ELR (cell line): ENCODE data around the gene B4GALNT1.
"Not testable (repeated sequence)": the region's sequence is repeated elsewhere in the genome, so short reads cannot be mapped to it uniquely, and the experiment has no call there.

Experiments
- DNase-seq: peaks from one replicate; pipeline ENCODE4 v3.0.0-alpha.2; 2015; ENCODE audit warnings: low read depth

The B4GALNT1 gene

GRCh38 chr12:57609101-57609780 is 23.8 kb downstream of the B4GALNT1 start:
- DNase-seq, result no peak

DNA sequence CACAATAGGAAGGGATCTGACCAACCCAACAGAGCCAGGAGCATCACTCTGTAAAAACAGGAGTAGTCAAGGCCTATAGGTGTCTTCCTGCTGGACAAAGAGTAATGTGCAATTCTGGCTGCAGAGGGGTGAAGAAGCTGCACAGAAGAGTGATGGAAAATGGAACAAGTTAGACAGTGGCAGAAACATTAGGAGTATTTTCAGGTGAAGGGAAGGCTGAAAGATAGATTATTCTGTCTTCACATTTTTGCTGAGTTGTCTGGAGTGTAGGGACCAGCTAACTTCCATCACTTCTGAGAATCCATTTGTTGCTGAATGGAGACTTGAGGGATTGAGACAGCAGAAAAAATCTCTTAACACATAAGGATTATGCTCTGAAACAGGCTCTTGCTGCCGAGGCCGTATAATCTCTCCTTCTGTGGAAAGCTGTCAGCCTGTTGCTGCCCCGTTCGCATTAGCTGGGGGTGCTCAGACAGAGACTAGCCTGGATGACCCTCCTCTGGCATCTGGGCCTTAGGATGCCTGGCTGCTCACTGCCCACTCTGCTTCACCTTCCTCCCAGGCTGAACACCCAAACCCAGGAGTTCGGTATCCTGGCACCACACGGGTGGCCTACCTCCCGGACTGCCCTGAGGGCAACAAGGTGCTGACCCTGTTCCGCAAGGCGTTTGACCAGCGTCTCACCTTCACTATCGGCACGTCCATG is 24.9 kb downstream of the B4GALNT1 start:
- DNase-seq, result no peak

- DNase-seq, result no peak
Observed at GRCh38 chr12:57606821-57607220, 26.2 kb downstream of the B4GALNT1 start.

DNA sequence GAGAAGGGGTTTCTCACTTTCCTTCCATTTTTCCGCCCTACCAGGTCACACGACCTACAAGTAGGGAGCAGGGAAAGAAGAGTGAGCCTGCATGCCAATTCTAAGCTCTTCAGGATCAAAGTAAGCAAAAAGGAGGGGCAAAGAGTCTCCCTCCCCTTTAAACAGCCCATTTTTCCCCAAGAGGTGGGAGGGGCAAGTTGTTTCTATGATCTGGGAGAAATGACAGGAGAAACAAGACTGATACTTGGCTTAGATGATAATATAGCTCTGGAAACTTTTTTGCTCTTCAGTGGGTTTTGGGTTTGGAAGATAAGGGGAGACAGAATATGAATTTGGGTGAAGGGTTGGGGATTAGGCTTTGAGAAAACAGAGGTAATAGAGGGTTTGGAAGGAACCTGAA is 26.6 kb downstream of the B4GALNT1 start:
- DNase-seq, result no peak

- no peak for DNase-seq
Observed at GRCh38 chr12:57605811-57606311, 27.1 kb downstream of the B4GALNT1 start.

GRCh38 chr12:57604992-57605810 is 27.8 kb downstream of the B4GALNT1 start:
- peak; percentile 42 for DNase-seq

DNA sequence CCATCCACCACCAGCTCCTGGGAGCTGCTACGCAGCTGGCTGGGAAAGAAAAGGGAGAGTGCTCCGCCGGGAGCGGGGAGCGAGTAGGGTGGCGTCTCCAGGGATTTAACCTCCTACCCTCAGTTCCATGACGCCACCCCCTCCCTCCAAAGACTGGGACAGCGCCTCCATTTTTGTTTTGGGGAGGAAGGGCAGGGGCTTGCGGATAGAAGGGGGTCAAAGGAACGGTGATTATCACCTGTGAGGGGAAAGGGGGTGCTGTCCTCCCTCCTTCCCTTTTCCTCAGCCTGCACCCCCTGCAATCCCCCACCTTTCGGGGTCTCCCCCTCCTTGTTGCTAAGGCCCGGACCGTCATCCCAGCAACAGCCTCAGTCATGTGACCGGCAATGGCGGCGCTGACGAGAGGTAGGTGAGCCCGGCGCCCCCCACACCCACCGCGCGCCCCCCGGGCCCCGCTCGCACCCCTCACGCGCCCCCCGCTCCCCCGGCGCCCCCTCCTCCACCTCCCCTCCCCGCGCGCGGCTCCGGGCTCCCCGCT is 28.5 kb downstream of the B4GALNT1 start, which contains the start of gene DTX3:
Gene DTX3 (plus strand): TSS at position 371 of the 538 bp plus-strand sequence. CDS start 1,694 bp downstream, outside the sequence.
- DNase-seq, result peak; percentile 57

- peak; percentile 57 for DNase-seq
Observed at GRCh38 chr12:57603815-57604453, 29.1 kb downstream of the B4GALNT1 start.

DNA sequence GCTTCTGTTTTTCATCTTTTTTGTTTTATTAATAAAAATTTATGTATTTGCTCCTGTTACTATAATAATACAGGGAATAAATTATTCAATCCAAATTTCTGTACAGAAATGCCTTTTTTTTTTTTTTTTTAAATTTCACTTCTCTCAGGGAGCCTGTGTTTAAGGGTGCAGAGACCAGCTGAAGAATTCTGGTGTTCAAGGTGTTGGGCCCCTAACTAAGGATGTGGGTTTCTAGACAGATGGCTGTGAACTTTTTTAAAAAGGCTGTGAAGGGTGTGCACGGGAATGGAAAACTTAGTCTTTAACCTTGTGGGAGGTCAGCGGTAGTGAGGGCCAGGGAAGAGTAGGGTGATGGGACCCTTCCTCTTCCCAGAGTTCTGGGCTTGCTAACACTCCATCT is 29.7 kb downstream of the B4GALNT1 start:
- no peak for DNase-seq

GRCh38 chr12:57602544-57602943 is 30.5 kb downstream of the B4GALNT1 start:
- DNase-seq, result no peak

- no peak for DNase-seq
Observed at GRCh38 chr12:57600395-57600794, 32.6 kb downstream of the B4GALNT1 start.

GRCh38 chr12:57593187-57593586 is 39.8 kb downstream of the B4GALNT1 start:
- no peak for DNase-seq

GRCh38 chr12:57592551-57593165 is 40.3 kb downstream of the B4GALNT1 start:
- DNase-seq, result peak; percentile 51

DNA sequence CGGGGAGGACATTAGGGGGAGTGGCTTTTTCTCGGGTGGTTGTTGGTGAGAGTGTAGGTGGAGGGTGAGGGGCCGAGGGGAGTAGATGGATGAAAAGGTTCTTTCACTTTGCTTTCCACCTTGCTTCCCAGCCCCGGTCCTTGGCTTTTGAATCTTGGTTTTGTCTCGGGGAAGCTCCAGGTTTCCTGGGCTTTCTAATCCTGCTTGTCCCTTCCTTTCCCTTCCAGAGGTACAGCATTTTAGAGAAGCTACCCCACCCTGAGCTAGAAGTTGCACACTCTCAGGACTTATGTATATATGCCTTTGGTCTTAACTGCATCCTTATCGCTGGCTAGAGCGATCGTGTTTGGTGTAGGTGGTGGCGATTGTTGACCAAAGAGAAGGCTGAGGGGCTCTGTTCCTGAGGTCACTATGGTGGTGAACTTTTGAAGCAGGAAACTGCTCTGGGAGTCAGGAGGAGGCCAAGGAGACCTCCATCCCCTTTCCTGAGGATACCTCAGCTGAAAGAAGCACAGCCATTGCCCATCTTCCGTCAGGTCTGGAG is 41.1 kb downstream of the B4GALNT1 start:
- no peak for DNase-seq

DNA sequence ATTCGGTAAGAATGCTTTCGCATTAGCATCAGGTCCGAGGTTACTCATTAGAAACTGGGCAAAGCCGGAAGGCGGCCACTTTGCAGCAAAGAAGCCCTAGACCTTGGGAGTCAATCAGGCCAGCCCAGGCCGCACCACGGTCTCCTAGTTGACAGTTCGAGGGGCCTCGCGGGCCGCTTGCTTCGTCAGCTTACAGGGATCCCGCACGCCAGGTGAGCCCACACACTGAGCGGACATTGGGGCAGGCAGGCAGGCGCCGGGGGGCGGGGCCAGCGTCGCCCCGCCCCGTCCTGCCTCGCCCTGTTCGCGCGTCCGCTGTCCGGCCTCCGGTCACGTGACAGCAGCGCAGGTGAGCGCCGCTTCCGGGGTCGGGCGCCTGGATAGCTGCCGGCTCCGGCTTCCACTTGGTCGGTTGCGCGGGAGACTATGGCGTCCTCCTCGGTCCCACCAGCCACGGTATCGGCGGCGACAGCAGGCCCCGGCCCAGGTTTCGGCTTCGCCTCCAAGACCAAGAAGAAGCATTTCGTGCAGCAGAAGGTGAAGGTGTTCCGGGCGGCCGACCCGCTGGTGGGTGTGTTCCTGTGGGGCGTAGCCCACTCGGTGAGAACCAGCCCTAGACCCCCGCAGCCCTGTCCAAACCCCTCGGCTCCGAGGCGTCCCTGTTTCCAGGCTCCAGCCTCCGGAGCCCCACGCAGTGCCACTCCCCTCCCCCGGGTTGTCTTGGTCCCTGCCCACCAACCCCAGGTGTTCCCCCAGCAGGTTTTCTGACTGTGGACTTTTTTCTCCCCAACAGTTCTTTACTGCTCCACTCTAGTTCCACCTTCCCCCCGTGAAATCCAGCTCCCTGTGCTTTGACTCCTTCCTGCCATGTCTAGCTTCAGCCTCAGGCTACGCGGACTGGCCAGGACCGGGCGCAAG is 41.9 kb downstream of the B4GALNT1 start, which contains the start of gene PIP4K2C:
Gene PIP4K2C (plus strand): TSS at position 329 of the 918 bp plus-strand sequence. CDS start 98 bp downstream, at position 427.
- peak; percentile 73 for DNase-seq

GRCh38 chr12:57590479-57590863 is 42.5 kb downstream of the B4GALNT1 start:
- no peak for DNase-seq

GRCh38 chr12:57588951-57589610 is 43.9 kb downstream of the B4GALNT1 start:
- not testable (repeated sequence) for DNase-seq

DNA sequence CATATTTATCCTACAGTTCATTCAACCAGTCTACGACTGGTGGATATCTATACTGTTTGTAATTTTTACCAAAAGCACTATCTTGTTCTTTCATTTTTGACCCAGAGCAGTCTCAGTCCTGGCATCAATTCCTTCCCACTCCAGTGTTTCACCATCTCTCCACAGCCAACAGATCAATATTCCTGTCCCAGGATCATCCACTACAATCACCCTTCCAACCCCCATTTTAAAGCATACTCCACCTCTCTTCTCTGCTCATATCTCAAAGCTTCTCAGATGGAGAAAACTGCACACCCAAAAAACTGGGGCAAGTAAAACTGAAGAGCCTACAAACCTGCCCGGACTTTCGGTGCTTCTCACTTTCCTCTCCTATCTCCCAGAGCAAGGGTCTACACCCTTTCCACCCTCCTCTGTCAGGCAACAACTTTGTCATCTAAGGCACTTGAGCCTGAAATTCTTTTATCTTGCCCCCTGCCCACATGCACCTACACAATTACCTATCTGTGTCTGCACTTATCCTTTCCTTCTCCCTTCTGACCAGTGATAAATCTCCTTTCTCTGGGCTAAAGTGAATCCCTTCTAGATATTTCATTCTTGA is 46.1 kb downstream of the B4GALNT1 start:
- DNase-seq, result no peak

GRCh38 chr12:57586128-57586527 is 46.9 kb downstream of the B4GALNT1 start:
- no peak for DNase-seq
